PC-3 (cell line): ENCODE data around the gene ICAM2. TPM values are rescaled to one million over a fixed set of nuclear protein-coding genes. Genes with fewer than 3 reads are reported as not detected.

Source experiments
- ATAC-seq: fragments of 200-7000 bp; cut with Tn5 transposase; 2 replicates; pipeline ENCODE4 v1.9.1; 2020; ENCODE audit warnings: mild to moderate bottlenecking, moderate library complexity
- BruUV-seq: library from RNA; stranded (reverse); fragments of 400-500 nt; replicated peaks from 2 replicates; lab custom pipeline; 2021; lab: Mats Ljungman, UMichigan
- CTCF ChIA-PET: fragments of 300-600 bp; sonication (Branson Sonifier 250); formaldehyde crosslinking; loops from one replicate; lab custom pipeline; 2022; ENCODE audit warnings: antibody characterized with exemption; lab: Charles Lee
- POLR2A ChIA-PET: fragments of 300-600 bp; sonication (Branson Sonifier 250); formaldehyde crosslinking; loops from one replicate; lab custom pipeline; 2022; ENCODE audit warnings: antibody characterized with exemption; ENCODE audit not compliant: unreplicated experiment; lab: Charles Lee
- DNase-seq: peaks from one replicate; pipeline ENCODE4 v3.0.0-alpha.2; 2015
- H2AFZ ChIP-seq: fragments of 300-600 bp; sonication (generic); 2 replicates; pipeline ENCODE4 v1.6.0; 2016; ENCODE audit warnings: antibody characterized with exemption, low read length
- H3F3A ChIP-seq: fragments of 300-600 bp; sonication (generic); one replicate; pipeline ENCODE4 v1.6.0; 2017; ENCODE audit warnings: antibody characterized with exemption, low read length, control low read depth, mild to moderate bottlenecking; ENCODE audit not compliant: unreplicated experiment
- H3K27ac ChIP-seq: fragments of 300-600 bp; sonication (generic); 2 replicates; pipeline ENCODE4 v1.5.1; 2016; ENCODE audit warnings: mild to moderate bottlenecking, low read length
- H3K27me3 ChIP-seq: fragments of 300-600 bp; sonication (generic); 2 replicates; pipeline ENCODE4 v1.6.1; 2016; ENCODE audit warnings: low read length, mixed read lengths
- H3K36me3 ChIP-seq: fragments of 300-600 bp; sonication (generic); 2 replicates; pipeline ENCODE4 v1.6.1; 2016; ENCODE audit warnings: low read depth, mixed run types, low read length, mixed read lengths
- H3K4me1 ChIP-seq: fragments of 300-600 bp; sonication (generic); 2 replicates; pipeline ENCODE4 v1.5.1; 2016; ENCODE audit warnings: low read length; ENCODE audit not compliant: insufficient read depth
- H3K4me2 ChIP-seq: fragments of 300-600 bp; sonication (generic); 2 replicates; pipeline ENCODE4 v1.6.0; 2016; ENCODE audit warnings: low read length
- H3K4me3 ChIP-seq: fragments of 300-600 bp; sonication (generic); 2 replicates; pipeline ENCODE4 v1.5.1; 2016; ENCODE audit warnings: mild to moderate bottlenecking, low read length, mixed read lengths
- H3K79me2 ChIP-seq: fragments of 300-600 bp; sonication (generic); 2 replicates; pipeline ENCODE4 v1.6.1; 2017; ENCODE audit warnings: low read length, mixed read lengths
- H3K9ac ChIP-seq: fragments of 300-600 bp; sonication (generic); 2 replicates; pipeline ENCODE4 v1.6.0; 2016; ENCODE audit warnings: mild to moderate bottlenecking, low read length
- H3K9me2 ChIP-seq: fragments of 300-600 bp; sonication (generic); replicated peaks from 2 replicates; pipeline ENCODE4 v1.6.1; 2016; ENCODE audit warnings: mixed run types, low read length, mixed read lengths
- H3K9me3 ChIP-seq: fragments of 300-600 bp; sonication (generic); 2 replicates; pipeline ENCODE4 v1.6.1; 2016; ENCODE audit warnings: low read length, mixed read lengths
- H4K20me1 ChIP-seq: fragments of 300-600 bp; sonication (generic); 2 replicates; pipeline ENCODE4 v1.6.1; 2016; ENCODE audit warnings: low read length, mixed read lengths
- CTCF ChIP-seq: fragments of 300-600 bp; sonication (generic); conservative IDR thresholded peaks from 2 replicates; pipeline ENCODE4 v1.5.1; 2017; ENCODE audit warnings: antibody characterized with exemption, low read depth, mild to moderate bottlenecking, low read length
- EZH2 ChIP-seq: fragments of 300-600 bp; sonication (generic); IDR thresholded peaks from one replicate; pipeline ENCODE4 v1.6.1; 2017; ENCODE audit warnings: antibody characterized with exemption, mild to moderate bottlenecking, low read length; ENCODE audit not compliant: unreplicated experiment
- EZH2phosphoT487 ChIP-seq: fragments of 300-600 bp; sonication (generic); IDR thresholded peaks from 2 replicates; pipeline ENCODE4 v1.6.1; 2018; ENCODE audit warnings: mild to moderate bottlenecking, antibody characterized with exemption, low read length, borderline replicate concordance
- intact Hi-C: fragments of 100-400 bp; cut with micrococcal nuclease; formaldehyde crosslinking; loops from 2 replicates; pipeline ENCODE4 v1.9.0; 2023
- total RNA-seq: library from RNA; depleted of rRNA; stranded (reverse); fragments of >200 nt; gene quantifications from 2 replicates; pipeline ENCODE4 v1.2.3, GENCODE V29; 2014

The ICAM2 gene
- total RNA-seq, 1 experiment from 2014 or later: not detected

- H2AFZ ChIP-seq: no peak overlapping the region
- no peaks in the 10 kb centered on the region for H3F3A ChIP-seq
- H3K36me3 ChIP-seq: no peaks in the 10 kb centered on the region
- H3K9me3 ChIP-seq: no peaks in the 10 kb centered on the region
- ATAC-seq (no peak), DNase-seq (no peak)
- no peaks in the 10 kb centered on the region for H3K27me3 ChIP-seq
- intact Hi-C loops: no loop called here
- no peaks in the 10 kb centered on the region for H4K20me1 ChIP-seq
- H3K27ac ChIP-seq: no peak overlapping the region
- no TSS peak for BruUV-seq
- no peaks in the 10 kb centered on the region for H3K79me2 ChIP-seq
- ChIA-PET CTCF (no interaction called here), POLR2A (no interaction called here)
- TF ChIP-seq EZH2phosphoT487 (no peak), CTCF (no peak), EZH2 (no peak)
- H3K4me1 ChIP-seq: peaks cover 33% of the 10 kb centered on the region
- no peak overlapping the region for H3K9ac ChIP-seq
- no peak overlapping the region for H3K4me3 ChIP-seq
- H3K9me2 ChIP-seq: no peaks in the 10 kb centered on the region
- H3K4me2 ChIP-seq: no peak overlapping the region
These were observed 16.8 kb downstream of the ICAM2 start for GRCh38 chr17:64003526-64004121.

GRCh38 chr17:64002658-64003525, 17.5 kb downstream of the ICAM2 start:
- BruUV-seq: no TSS peak

More at GRCh38 chr17:64002658-64003525, 17.5 kb downstream of the ICAM2 start:
- ATAC-seq (no peak), DNase-seq (no peak)
- no peaks in the 10 kb centered on the region for H3K27me3 ChIP-seq
- no peaks in the 10 kb centered on the region for H3F3A ChIP-seq
- H3K4me2 ChIP-seq: no peak overlapping the region
- H2AFZ ChIP-seq: no peak overlapping the region
- ChIA-PET POLR2A (no interaction called here), CTCF (no interaction called here)
- intact Hi-C loops: no loop called here
- TF ChIP-seq EZH2phosphoT487: no peak
- no peak for TF ChIP-seq CTCF
- no peak for TF ChIP-seq EZH2
- H3K36me3 ChIP-seq: no peaks in the 10 kb centered on the region
- no peaks in the 10 kb centered on the region for H4K20me1 ChIP-seq
- H3K9me3 ChIP-seq: no peaks in the 10 kb centered on the region
- no peaks in the 10 kb centered on the region for H3K9me2 ChIP-seq
- no peak overlapping the region for H3K9ac ChIP-seq
- no peak overlapping the region for H3K27ac ChIP-seq
- no peaks in the 10 kb centered on the region for H3K79me2 ChIP-seq
- H3K4me1 ChIP-seq: peaks cover 26% of the 10 kb centered on the region
- H3K4me3 ChIP-seq: no peak overlapping the region
